ENCODE results near the gene ARHGEF11.

ARHGEF11 gene

DNA sequence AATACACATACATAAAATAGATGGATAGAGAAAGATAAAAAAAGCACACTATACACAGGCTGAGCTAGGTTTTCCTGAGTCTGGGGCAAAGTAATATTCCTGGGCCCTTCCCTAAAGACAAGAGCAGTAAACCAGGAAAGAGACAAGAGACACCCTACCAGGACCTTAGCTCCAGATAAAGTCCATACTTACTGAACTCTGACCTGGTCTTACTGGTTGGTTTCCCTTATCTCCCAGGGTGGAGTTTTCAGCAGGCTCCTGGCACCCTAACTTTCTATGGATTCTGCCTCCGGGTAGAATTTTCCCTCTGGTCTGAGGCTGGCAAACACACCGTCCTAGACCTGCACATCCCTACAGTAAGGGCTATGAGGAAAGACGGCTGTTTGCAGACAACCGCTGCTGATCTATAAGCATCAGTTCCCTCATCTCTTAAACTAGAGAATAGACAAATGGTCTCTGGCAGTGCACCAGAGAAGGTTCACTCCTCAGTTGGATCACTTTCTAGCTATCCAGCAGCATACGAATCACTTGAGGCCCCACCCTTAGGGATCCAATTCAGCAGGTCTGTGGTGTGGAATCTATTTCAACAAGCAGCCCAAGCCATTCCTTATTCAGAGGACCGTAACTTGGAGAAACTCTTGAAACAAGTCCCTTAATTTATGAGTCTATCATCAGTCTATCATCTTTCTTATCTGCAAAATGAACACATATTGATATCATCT, 52.0 kb downstream of the ARHGEF11 start:
- TF ChIP-seq EZH2 (IDR thresholded peaks at IDR 0.05) (no peak), POLR2AphosphoS5 (IDR thresholded peaks at IDR 0.05; ENCODE audit: borderline replicate concordance, low read depth, low read length) (no peak), FOXP2 (optimal IDR thresholded peaks at IDR 0.05; ENCODE audit: control extremely low read depth, extremely low read length, insufficient read depth) (no peak)
- Histone ChIP-seq H3K27ac (no peak overlapping the region), H3K9me3 (ENCODE audit: low read depth, low read length) (no peaks in the 10 kb centered on the region), H3K9ac (ENCODE audit: insufficient read length) (no peak overlapping the region), H3K4me3 (no peak overlapping the region), H3K36me3 (ENCODE audit: insufficient read depth, low read length) (no peaks in the 10 kb centered on the region)
- no peak for DNase-seq (ENCODE audit: low read depth, low spot score)

DNA sequence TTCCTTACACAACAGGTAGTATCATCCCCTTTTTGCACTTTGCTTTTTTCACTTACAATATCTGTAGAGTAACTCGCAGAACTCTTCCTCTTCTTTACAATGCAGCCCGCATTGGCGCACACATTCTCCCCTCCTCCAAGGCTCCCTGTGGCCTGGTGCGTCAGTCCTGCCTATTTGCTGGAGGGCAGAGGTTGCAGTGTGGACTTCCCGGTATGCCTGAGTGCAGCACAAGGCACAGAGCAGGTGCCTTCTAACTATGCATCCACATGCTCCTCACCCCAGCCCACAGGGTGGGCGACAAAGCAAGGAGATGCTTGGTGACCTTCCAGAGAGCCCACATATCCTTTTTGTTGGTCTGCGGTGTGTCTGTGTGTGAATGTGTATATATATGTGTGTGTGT, 53.3 kb downstream of the ARHGEF11 start:
- Histone ChIP-seq H3K4me3 (no peak overlapping the region), H3K27ac (no peak overlapping the region), H3K9me3 (ENCODE audit: low read depth, low read length) (no peaks in the 10 kb centered on the region), H3K36me3 (ENCODE audit: insufficient read depth, low read length) (no peaks in the 10 kb centered on the region), H3K9ac (ENCODE audit: insufficient read length) (no peak overlapping the region)
- no peak for TF ChIP-seq FOXP2 (optimal IDR thresholded peaks at IDR 0.05; ENCODE audit: control extremely low read depth, extremely low read length, insufficient read depth)
- no peak for TF ChIP-seq POLR2AphosphoS5 (IDR thresholded peaks at IDR 0.05; ENCODE audit: borderline replicate concordance, low read depth, low read length)
- no peak for TF ChIP-seq EZH2 (IDR thresholded peaks at IDR 0.05)
- no peak for DNase-seq (ENCODE audit: low read depth, low spot score)

- Histone ChIP-seq H3K9ac (ENCODE audit: insufficient read length) (no peak overlapping the region), H3K36me3 (ENCODE audit: insufficient read depth, low read length) (no peaks in the 10 kb centered on the region), H3K9me3 (ENCODE audit: low read depth, low read length) (no peaks in the 10 kb centered on the region), H3K4me3 (no peak overlapping the region), H3K27ac (no peak overlapping the region)
- DNase-seq (ENCODE audit: low read depth, low spot score), result no peak
- TF ChIP-seq FOXP2 (optimal IDR thresholded peaks at IDR 0.05; ENCODE audit: control extremely low read depth, extremely low read length, insufficient read depth) (no peak), EZH2 (IDR thresholded peaks at IDR 0.05) (no peak), POLR2AphosphoS5 (IDR thresholded peaks at IDR 0.05; ENCODE audit: borderline replicate concordance, low read depth, low read length) (no peak)
These were observed 57.8 kb downstream of the ARHGEF11 start for GRCh38 chr1:156987715-156988114.

DNA sequence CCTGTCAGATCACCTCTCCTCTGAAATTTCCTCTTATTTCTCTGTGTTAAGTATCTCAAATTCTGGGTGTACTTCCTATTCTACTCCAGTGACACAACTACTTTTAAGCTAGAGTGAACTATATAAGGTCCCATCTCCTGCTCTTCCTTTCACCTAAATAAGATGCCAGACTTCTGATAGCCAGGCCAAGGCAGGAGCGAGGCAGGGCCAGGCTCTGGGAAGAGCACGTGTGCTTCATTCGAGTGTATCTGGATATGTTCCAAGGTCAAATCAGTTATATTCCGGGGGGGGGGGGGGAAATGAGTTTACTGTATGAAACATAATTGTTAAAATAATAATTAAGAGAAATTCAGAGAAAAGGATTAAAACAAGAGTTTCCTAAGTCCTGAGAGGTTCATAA, 65.0 kb downstream of the ARHGEF11 start:
- H3K9ac ChIP-seq (ENCODE audit: insufficient read length), result no peak overlapping the region
- no peak for DNase-seq (ENCODE audit: low read depth, low spot score)
- no peaks in the 10 kb centered on the region for H3K9me3 ChIP-seq (ENCODE audit: low read depth, low read length)
- H3K27ac ChIP-seq, result no peak overlapping the region
- no peak overlapping the region for H3K4me3 ChIP-seq
- TF ChIP-seq EZH2 (IDR thresholded peaks at IDR 0.05), result no peak
- TF ChIP-seq FOXP2 (optimal IDR thresholded peaks at IDR 0.05; ENCODE audit: control extremely low read depth, extremely low read length, insufficient read depth), result no peak
- TF ChIP-seq POLR2AphosphoS5 (IDR thresholded peaks at IDR 0.05; ENCODE audit: borderline replicate concordance, low read depth, low read length), result no peak
- peaks cover 21% of the 10 kb centered on the region; the same call in 1 of the 2 replicates for H3K36me3 ChIP-seq (ENCODE audit: insufficient read depth, low read length)

DNA sequence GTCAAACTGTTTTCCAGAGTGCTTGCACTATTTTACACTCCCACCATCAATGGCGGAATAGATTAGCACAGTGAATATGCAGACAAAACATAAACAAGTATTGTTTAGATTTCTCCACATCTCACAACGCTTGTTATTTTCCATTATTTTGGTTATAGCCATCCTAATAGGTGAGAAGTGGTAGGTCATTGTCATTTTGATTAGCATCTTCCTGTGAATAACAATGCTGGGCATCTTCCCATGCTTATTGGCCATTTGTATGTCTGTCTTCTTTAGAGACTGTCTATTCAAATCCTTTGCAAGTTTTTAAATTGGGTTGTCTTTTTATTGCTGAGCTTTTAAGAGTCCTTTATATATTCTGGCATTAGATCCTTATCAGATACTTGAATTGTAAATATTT, 70.5 kb downstream of the ARHGEF11 start:
- Histone ChIP-seq H3K36me3 (ENCODE audit: insufficient read depth, low read length) (peaks cover 34% of the 10 kb centered on the region; the same call in 1 of the 2 replicates), H3K4me3 (no peak overlapping the region), H3K9me3 (ENCODE audit: low read depth, low read length) (no peaks in the 10 kb centered on the region), H3K27ac (no peak overlapping the region), H3K9ac (ENCODE audit: insufficient read length) (no peak overlapping the region)
- DNase-seq (ENCODE audit: low read depth, low spot score), result no peak
- no peak for TF ChIP-seq FOXP2 (optimal IDR thresholded peaks at IDR 0.05; ENCODE audit: control extremely low read depth, extremely low read length, insufficient read depth)
- TF ChIP-seq EZH2 (IDR thresholded peaks at IDR 0.05), result no peak

DNA sequence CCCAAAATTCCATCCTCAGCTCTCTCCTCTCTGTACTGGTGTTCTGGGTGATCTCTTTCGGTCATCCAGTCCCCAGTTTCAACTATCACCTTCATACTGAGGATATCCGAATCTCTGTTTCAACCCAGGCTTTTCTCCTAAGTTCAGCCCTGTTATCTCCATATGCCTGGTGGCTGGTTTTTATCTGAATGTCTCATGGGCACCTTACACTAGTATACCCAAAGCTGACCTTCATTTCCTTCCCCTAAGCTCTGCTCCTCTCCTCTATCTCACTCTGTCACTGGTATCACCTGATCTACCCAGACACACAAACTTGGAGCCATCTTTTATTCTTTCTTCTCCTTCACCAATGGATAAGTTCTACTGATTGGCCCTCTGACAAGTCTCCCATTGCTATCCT, 72.1 kb downstream of the ARHGEF11 start:
- peaks cover 32% of the 10 kb centered on the region; the same call in 1 of the 2 replicates for H3K36me3 ChIP-seq (ENCODE audit: insufficient read depth, low read length)
- H3K27ac ChIP-seq, result no peak overlapping the region
- TF ChIP-seq FOXP2 (optimal IDR thresholded peaks at IDR 0.05; ENCODE audit: control extremely low read depth, extremely low read length, insufficient read depth) (no peak), POLR2AphosphoS5 (IDR thresholded peaks at IDR 0.05; ENCODE audit: borderline replicate concordance, low read depth, low read length) (no peak), EZH2 (IDR thresholded peaks at IDR 0.05) (no peak)
- H3K4me3 ChIP-seq, result no peak overlapping the region
- DNase-seq (ENCODE audit: low read depth, low spot score), result no peak
- H3K9ac ChIP-seq (ENCODE audit: insufficient read length), result no peak overlapping the region
- H3K9me3 ChIP-seq (ENCODE audit: low read depth, low read length), result no peaks in the 10 kb centered on the region

- no peak overlapping the region for H3K9ac ChIP-seq (ENCODE audit: insufficient read length)
- peaks cover 10% of the 10 kb centered on the region; the same call in 1 of the 2 replicates for H3K36me3 ChIP-seq (ENCODE audit: insufficient read depth, low read length)
- no peak overlapping the region for H3K4me3 ChIP-seq
- H3K27ac ChIP-seq, result no peak overlapping the region
- H3K9me3 ChIP-seq (ENCODE audit: low read depth, low read length), result no peaks in the 10 kb centered on the region
- TF ChIP-seq EZH2 (IDR thresholded peaks at IDR 0.05) (no peak), POLR2AphosphoS5 (IDR thresholded peaks at IDR 0.05; ENCODE audit: borderline replicate concordance, low read depth, low read length) (no peak), FOXP2 (optimal IDR thresholded peaks at IDR 0.05; ENCODE audit: control extremely low read depth, extremely low read length, insufficient read depth) (no peak)
- no peak for DNase-seq (ENCODE audit: low read depth, low spot score)
These were observed 75.5 kb downstream of the ARHGEF11 start for GRCh38 chr1:156970017-156970416.

DNA sequence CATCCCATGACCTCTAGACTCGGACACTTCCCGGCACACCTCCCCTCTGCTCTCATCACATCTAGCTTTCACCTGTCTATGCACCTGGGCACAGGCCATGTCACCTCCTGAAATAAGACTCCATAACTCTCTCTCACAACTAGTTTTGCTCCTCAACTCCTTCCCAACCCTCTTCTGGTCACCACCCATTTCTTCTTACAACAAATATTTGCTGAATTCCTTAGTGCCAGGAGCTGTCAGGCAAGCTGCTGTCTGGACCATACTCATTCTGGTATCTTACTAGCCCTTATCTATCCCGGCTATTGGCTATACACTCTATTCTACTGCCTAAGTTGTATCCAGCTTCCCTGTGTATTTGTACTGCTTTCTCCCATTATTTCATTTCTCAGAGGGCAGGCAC, 76.0 kb downstream of the ARHGEF11 start:
- Histone ChIP-seq H3K36me3 (ENCODE audit: insufficient read depth, low read length) (0 out of 2 replicates have a peak, but pooled peaks cover 5% of the 10 kb centered on the region), H3K9ac (ENCODE audit: insufficient read length) (no peak overlapping the region), H3K27ac (no peak overlapping the region), H3K4me3 (no peak overlapping the region), H3K9me3 (ENCODE audit: low read depth, low read length) (no peaks in the 10 kb centered on the region)
- no peak for DNase-seq (ENCODE audit: low read depth, low spot score)
- TF ChIP-seq POLR2AphosphoS5 (IDR thresholded peaks at IDR 0.05; ENCODE audit: borderline replicate concordance, low read depth, low read length) (no peak), EZH2 (IDR thresholded peaks at IDR 0.05) (no peak), FOXP2 (optimal IDR thresholded peaks at IDR 0.05; ENCODE audit: control extremely low read depth, extremely low read length, insufficient read depth) (no peak)

- Histone ChIP-seq H3K27ac (no peak overlapping the region), H3K9ac (ENCODE audit: insufficient read length) (no peak overlapping the region), H3K36me3 (ENCODE audit: insufficient read depth, low read length) (peaks cover 3% of the 10 kb centered on the region; the same call in 1 of the 2 replicates), H3K4me3 (no peak overlapping the region), H3K9me3 (ENCODE audit: low read depth, low read length) (no peaks in the 10 kb centered on the region)
- TF ChIP-seq FOXP2 (optimal IDR thresholded peaks at IDR 0.05; ENCODE audit: control extremely low read depth, extremely low read length, insufficient read depth), result no peak
- no peak for TF ChIP-seq EZH2 (IDR thresholded peaks at IDR 0.05)
- no peak for TF ChIP-seq POLR2AphosphoS5 (IDR thresholded peaks at IDR 0.05; ENCODE audit: borderline replicate concordance, low read depth, low read length)
- no peak for DNase-seq (ENCODE audit: low read depth, low spot score)
These were observed 81.1 kb downstream of the ARHGEF11 start for GRCh38 chr1:156964441-156964840.
